Panc1 (cell line): ENCODE measurements around the gene DNASE1L2.

Experiments used
- CTCF ChIP-seq: fragments of 450-650 bp; IDR thresholded peaks from 2 replicates; pipeline ENCODE4 v1.5.1; 2017; ENCODE audit warnings: mild to moderate bottlenecking
- SIN3A ChIP-seq: IDR thresholded peaks from 2 replicates; pipeline ENCODE4 v1.6.1; 2012; ENCODE audit warnings: low read depth, mild to moderate bottlenecking, low read length, moderate library complexity, borderline replicate concordance; ENCODE audit not compliant: insufficient read depth

GRCh38 chr16:2196981-2197511, 39.2 kb upstream of the DNASE1L2 start:
- no peak for TF ChIP-seq CTCF
- no peak for TF ChIP-seq SIN3A
